LoVo (cell line): ENCODE data around the gene ELP5.

Source experiments
- DNase-seq: peaks from one replicate; pipeline ENCODE4 v3.0.0-alpha.2; 2016; ENCODE audit warnings: low spot score

ELP5 gene

GRCh38 chr17:7256766-7257456 is 4.9 kb downstream of the ELP5 start:
- no peak for DNase-seq

- peak; percentile 89 for DNase-seq
These were observed 6.9 kb downstream of the ELP5 start for GRCh38 chr17:7258731-7259554.

DNA sequence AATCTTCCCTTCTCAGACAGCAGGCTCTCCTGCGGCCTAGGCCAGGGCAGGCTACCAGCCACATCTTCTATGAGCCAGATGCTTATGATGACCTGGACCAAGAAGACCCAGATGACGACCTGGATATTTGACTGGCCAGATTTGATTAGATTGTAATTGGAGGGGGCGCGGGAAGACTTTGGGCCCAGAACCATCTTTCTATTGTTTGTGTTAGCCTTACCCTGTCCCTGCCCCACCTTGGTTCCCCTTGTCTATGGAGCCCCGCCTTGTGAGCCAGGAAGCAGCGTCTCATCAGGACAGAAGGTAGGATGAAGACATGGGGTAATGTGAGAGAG is 7.5 kb downstream of the ELP5 start:
- DNase-seq = no peak

GRCh38 chr17:7260151-7260550 is 8.1 kb downstream of the ELP5 start:
- no peak for DNase-seq

GRCh38 chr17:7260651-7261378 is 8.8 kb downstream of the ELP5 start:
- DNase-seq = peak; percentile 66

DNA sequence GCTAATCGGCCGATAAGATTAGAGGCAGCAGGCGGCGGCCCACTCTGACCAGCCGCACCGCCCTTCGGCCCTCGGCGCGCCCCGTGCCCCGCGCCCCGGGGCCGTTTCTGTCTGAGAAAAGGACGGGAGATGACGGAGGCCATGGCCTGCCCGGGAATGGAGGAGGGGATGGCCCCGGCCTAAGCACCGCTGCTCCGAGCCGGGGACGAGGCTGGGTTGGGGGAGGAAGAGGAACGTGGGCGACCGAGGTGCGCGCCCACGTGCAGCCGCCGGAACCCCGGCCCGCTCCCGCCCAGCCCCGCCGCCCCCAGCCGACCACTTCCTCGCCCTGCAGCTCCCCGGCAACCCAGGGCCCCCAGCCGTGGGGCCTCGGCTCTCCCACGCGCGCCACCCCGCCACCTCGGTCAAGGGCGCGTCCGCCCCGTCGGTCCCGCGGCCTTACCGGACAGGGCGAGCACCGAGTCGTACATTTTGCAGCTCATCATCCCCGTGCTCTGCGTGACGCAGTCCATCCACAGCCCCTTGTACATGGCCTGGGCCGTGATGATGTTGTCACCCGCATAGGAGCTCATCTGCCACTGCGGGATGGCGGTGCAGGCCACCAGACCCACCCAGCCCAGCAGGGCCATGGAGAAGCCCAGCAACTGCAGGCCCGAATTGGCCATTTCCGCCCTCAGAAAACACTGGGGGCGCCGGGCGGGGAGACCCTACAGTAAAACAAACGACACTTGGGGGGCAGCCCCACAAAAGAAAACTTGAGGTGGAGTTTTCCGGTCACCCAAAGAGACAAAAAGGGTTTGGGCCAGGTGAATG is 9.6 kb downstream of the ELP5 start:
- DNase-seq = no peak

GRCh38 chr17:7262192-7262934 is 10.3 kb downstream of the ELP5 start, which contains the start of gene CLDN7:
Gene CLDN7, minus strand, starts transcription at chr17:7262478. Its CDS starts 435 bp downstream, at chr17:7262043.
- peak; percentile 87 for DNase-seq

DNA sequence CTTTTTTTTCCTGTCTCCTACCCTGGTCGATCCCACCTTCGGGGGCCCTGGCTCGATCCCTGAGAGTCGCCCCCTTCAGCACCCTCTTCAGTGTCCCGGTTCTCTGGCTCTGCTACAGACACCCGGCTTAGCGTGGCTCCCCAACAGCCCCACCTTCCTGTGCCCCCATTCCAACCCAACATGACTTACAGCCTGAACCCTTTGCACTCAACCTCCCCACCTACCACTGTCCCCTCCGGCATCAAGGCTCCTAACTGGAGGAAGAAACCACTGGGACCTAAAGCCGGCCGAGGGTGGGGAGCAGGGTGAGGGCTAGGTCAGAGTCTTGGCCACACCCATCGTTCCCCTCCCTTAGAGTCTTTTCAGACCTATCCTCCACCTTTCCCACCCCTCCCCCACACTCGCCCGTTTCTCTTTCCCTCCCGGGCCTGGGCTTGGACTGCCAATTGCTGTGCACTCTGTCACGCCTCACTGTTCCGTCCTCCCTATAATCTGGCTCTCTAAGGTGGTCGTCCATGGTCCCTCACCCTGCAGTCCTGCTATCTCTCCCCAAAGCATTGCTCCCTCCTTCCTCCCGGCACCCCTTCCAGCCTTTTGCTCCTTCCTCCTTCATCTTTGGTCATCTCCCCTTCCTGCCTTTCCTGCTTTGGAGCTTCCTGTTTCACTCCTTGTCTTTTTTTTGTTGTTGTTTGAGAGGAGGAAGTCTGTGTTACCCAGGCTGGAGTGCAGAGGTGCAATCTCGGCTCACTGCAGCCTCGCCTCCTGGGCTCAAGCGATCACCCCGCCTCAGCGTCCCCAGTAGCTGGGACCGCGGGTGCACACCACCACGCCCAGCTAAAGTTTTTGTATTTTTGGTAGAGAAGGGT is 11.2 kb downstream of the ELP5 start:
- peak; percentile 82 for DNase-seq

DNA sequence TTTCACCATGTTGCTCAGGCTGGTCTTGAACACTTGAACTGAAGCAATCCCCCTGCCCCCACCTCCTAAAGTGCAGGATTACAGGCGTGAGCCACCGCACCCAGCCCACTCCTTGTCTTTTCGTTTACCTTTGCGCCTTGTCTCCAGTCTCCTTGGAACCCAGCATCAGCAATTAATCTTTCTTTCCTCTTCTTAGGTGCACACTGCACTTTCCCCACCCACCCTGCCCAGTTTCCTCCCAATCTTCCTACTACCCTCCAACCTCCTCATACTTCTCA is 11.7 kb downstream of the ELP5 start:
- DNase-seq = no peak

GRCh38 chr17:7266784-7267183 is 14.8 kb downstream of the ELP5 start:
- no peak for DNase-seq

DNA sequence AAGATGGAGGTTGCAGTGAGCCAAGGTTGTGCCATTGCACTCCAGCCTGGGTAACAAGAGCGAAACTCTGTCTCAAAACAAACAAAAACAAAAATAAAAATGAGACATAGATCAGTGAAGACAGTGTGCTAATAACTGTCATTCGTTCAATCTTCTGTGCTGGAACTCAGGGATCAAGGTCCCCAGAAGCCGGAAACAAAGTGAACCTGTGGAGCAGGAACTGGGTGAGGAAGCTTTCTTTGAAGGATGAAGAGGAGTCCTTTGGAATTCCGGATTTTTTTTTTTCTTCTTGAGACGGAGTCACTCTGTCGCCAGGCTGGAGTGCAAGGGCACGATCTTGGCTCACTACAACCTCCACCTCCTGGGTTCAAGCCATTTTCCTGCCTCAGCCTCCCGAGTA is 27.4 kb downstream of the ELP5 start:
- no peak for DNase-seq

DNA sequence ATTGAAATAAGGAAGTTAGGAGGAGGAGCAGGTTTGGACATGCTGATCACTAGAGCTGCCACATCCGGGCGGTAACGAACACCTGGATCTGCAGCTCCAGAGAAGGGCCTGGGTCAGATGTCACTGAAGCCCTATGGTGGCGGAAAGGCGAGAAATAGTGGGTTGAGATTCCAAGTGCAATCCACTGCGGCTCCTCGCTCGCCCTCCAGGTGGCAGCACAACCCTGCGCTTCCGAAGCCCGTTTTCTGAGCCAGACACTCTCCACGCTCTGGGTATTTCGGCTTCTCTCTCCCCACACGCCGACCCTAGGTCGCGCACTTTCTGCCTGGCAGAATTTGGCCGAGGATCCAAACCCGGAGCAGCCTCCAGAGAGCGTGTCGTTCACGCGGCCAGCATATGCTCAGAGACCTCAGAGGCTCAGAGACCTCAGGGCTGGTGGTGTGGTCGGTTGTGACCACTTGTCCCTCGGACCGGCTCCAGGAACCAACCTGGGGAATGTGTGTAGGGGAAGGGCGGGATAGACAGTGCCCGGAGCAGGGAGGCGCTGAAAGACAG is 28.6 kb downstream of the ELP5 start:
- DNase-seq = no peak

DNA sequence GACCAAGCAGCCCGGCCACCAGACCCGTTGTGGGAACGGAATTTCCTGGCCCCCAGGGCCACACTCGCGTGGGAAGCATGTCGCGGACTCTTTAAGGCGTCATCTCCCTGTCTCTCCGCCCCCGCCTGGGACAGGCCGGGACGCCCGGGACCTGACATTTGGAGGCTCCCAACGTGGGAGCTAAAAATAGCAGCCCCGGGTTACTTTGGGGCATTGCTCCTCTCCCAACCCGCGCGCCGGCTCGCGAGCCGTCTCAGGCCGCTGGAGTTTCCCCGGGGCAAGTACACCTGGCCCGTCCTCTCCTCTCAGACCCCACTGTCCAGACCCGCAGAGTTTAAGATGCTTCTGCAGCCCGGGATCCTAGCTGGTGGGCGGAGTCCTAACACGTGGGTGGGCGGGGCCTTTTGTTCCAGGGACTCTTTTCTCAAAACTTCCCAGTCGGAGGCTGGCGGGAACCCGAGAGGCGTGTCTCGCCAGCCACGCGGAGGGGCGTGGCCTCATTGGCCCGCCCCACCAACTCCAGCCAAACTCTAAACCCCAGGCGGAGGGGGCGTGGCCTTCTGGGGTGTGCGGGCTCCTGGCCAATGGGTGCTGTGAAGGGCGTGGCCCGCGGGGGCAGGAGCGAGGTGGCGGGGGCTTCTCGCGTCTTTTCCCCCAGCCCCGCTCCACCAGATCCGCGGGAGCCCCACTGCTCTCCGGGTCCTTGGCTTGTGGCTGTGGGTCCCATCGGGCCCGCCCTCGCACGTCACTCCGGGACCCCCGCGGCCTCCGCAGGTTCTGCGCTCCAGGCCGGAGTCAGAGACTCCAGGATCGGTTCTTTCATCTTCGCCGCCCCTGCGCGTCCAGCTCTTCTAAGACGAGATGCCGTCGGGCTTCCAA is 29.3 kb downstream of the ELP5 start, which contains the start of gene SLC2A4:
TSS of gene SLC2A4 (plus strand) at position 645 of the 879 bp plus-strand sequence. CDS start at position 862, 217 bp downstream.
- DNase-seq = peak; percentile 97

GRCh38 chr17:7281953-7282751 is 30.1 kb downstream of the ELP5 start:
- no peak for DNase-seq

- no peak for DNase-seq
These were observed 30.8 kb downstream of the ELP5 start for GRCh38 chr17:7282752-7283321.

DNA sequence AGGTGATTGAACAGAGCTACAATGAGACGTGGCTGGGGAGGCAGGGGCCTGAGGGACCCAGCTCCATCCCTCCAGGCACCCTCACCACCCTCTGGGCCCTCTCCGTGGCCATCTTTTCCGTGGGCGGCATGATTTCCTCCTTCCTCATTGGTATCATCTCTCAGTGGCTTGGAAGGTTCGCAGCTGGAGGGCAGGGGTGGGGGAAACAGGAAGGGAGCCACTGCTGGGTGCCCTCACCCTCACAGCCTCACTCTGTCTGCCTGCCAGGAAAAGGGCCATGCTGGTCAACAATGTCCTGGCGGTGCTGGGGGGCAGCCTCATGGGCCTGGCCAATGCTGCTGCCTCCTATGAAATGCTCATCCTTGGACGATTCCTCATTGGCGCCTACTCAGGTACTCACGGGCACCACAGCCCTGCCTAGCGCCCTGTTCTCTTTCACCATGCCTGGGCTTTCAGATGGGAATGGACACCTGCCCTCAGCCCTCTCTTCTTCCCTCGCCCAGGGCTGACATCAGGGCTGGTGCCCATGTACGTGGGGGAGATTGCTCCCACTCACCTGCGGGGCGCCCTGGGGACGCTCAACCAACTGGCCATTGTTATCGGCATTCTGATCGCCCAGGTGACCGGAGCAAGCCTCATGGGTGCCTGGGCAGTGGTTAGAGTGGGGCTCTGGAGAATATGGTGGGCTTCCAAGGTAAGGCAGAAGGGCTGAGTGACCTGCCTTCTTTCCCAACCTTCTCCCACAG is 31.6 kb downstream of the ELP5 start:
- no peak for DNase-seq

- no peak for DNase-seq
These were observed 32.9 kb downstream of the ELP5 start for GRCh38 chr17:7284911-7285310.
